Right lobe of liver (tissue), 6 donors: ENCODE results near the gene IL1R1. TPM values are rescaled to one million over a fixed set of nuclear protein-coding genes. Genes with fewer than 3 reads are reported as not detected.

Experiments
- ATAC-seq, 4 donors: fragments of 200-7000 bp; cut with Tn5 transposase; one replicate each; pipeline ENCODE4 v1.9.1; 2020; ENCODE audit warnings: mild to moderate bottlenecking in 4 of 4, moderate library complexity in 4 of 4
- DNase-seq, 3 donors: peaks; one replicate each; pipeline ENCODE4 v3.0.0-alpha.2; 2020
- H3K27ac ChIP-seq, 3 donors: fragments of 200-600 bp; one replicate each; pipeline ENCODE4 v1.8.0; 2022
- H3K27me3 ChIP-seq, 2 donors: fragments of 200-600 bp; one replicate each; pipeline ENCODE4 v1.8.0; 2022
- H3K36me3 ChIP-seq, 4 donors: fragments of 200-600 bp; sonication (generic) in 1 of 4; one replicate each; pipeline versions ENCODE4 v1.5.1 to v1.8.0; 2017 to 2022; ENCODE audit warnings: control low read depth in 1 of 4
- H3K4me1 ChIP-seq, 4 donors: fragments of 200-600 bp; sonication (generic) in 1 of 4; one replicate each; pipeline versions ENCODE4 v1.5.1 to v1.8.0; 2017 to 2022; ENCODE audit warnings: control low read depth in 1 of 4
- H3K4me3 ChIP-seq, 3 donors: fragments of 200-600 bp; one replicate each; pipeline ENCODE4 v1.8.0; 2022
- H3K9me3 ChIP-seq, 4 donors: fragments of 200-600 bp; sonication (generic) in 1 of 4; one replicate each; pipeline versions ENCODE4 v1.5.1 to v1.8.0; 2017 to 2022; ENCODE audit warnings: control low read depth in 1 of 4
- POLR2A ChIP-seq: fragments of 450-650 bp; IDR thresholded peaks from one replicate; pipeline ENCODE4 v1.6.1; 2017; ENCODE audit warnings: antibody characterized with exemption, mild to moderate bottlenecking
- WGBS: methylation state at CpG from one replicate; pipeline ENCODE4 v1.1.6; 2018; ENCODE audit warnings: low coverage, low lambda C conversion rate; ENCODE audit not compliant: insufficient coverage; ENCODE audit errors: missing lambda C conversion rate; 5-methylcytosine and 5-hydroxymethylcytosine counted together
- intact Hi-C, 2 donors: fragments of 100-400 bp; cut with DNase I; formaldehyde crosslinking; loops; one replicate each; pipeline versions ENCODE4 v1.11.2 to v1.14.1; 2022
- total RNA-seq, 6 experiments: library from RNA; depleted of rRNA in 2 of 6; stranded (reverse); fragments of >200 nt in 2 of 6; fragmentation: NEBNext Ultra II Directional in 3 of 6; extraction: Animal tissue kit (Norgen Biotek cat#: 25700) in 3 of 6; gene quantifications; one replicate each; pipeline versions ENCODE4 v1.1.0 to v1.2.4, GENCODE V29; 2016 to 2023
- TF ChIP-seq, protein P1 (sequence below), 4 donors: fragments of 200-600 bp in 3 of 4; fragments of 450-650 bp in 1 of 4; IDR thresholded peaks; one replicate each; pipeline versions ENCODE4 v1.5.1 to v1.8.0; 2016 to 2022; ENCODE audit warnings: antibody characterized with exemption in 4 of 4, mild to moderate bottlenecking in 2 of 4
- donor health status: DM: no; HTN: yes; CAD: no.
- donor health status: DM: no; HTN: no; CAD: no.
- donor health status: DM: no; HTN: no; CAD: no.
- donor health status: DM: no; HTN: yes; CAD: no.
- donor health status: DM: no; HTN: yes; CAD: no.

The IL1R1 gene
- total RNA-seq, 6 experiments from 2014 or later: 40.8 to 67.6 (median 52.2) TPM

DNA sequence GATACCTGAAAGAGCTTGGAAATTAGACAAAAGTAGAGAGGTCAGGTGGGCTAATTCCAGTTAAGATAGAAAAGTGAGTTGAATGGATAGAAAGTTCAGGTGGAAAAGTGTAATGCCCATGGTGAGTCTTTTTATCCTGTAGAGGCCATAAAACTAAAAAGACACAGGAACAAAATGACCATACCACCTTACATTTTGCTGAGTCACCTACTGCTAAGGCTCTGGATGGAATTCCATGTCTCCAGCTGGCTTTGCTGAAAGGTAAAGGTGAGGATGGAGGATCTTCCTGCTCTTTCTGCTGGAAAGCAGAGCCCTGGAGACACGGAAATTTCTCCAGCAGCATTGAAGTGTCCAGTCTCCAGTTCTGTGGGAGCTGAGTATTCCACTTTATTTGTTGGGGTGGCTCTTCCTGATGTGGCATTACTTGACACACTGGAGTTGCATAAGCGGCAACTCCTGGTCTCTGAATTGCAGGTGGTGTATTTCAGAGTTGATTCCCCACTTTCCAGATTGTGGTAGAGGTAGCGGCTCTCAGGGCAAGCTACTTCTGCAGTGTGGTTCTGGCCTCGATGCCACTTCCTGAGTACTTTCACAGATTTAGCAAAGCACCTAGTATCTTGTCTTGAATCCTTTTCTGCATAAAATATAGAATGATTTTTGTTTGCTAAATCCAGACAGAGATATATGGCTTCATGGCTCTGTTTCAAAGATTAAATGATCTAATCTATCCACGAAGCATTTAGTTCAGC is 55.0 kb downstream of the IL1R1 start:
- intact Hi-C loops: no loop called here
- no peak overlapping the region for H3K4me3 ChIP-seq
- H3K4me1 ChIP-seq: peaks cover 0 to 15% (median 0%) of the 10 kb centered on the region in 4 donors
- TF ChIP-seq, protein P1, sequence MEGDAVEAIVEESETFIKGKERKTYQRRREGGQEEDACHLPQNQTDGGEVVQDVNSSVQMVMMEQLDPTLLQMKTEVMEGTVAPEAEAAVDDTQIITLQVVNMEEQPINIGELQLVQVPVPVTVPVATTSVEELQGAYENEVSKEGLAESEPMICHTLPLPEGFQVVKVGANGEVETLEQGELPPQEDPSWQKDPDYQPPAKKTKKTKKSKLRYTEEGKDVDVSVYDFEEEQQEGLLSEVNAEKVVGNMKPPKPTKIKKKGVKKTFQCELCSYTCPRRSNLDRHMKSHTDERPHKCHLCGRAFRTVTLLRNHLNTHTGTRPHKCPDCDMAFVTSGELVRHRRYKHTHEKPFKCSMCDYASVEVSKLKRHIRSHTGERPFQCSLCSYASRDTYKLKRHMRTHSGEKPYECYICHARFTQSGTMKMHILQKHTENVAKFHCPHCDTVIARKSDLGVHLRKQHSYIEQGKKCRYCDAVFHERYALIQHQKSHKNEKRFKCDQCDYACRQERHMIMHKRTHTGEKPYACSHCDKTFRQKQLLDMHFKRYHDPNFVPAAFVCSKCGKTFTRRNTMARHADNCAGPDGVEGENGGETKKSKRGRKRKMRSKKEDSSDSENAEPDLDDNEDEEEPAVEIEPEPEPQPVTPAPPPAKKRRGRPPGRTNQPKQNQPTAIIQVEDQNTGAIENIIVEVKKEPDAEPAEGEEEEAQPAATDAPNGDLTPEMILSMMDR (IDR thresholded peaks at IDR 0.05): no peak
- no peak for TF ChIP-seq POLR2A
- DNase-seq (no peak), ATAC-seq (no peak)
- no peaks in the 10 kb centered on the region for H3K27me3 ChIP-seq
- no peaks in the 10 kb centered on the region for H3K9me3 ChIP-seq
- no peaks in the 10 kb centered on the region for H3K36me3 ChIP-seq
- 60% methylated on average over 4 of the region's 5 CpGs for WGBS
- H3K27ac ChIP-seq: no peak overlapping the region

DNA sequence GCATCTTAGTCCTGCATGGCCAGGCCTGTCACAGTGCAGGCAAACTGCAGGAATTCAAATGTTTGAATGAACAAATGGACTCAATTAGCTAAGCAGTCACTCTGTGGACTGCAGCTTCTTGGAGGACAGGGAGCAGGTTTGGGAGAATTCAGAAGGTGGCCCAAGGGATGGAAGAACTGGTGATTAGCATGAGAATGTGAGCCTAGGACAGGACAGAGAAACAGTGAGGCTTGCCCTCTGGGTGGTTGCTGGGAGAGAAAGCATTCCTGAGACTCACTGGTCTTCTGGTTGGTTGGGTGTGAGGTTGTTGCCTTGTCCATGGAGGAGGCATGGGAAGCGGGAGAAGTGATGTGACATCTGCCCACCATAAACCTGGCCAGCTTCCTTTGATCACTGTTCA is 58.0 kb downstream of the IL1R1 start:
- TF ChIP-seq, protein P1 (IDR thresholded peaks at IDR 0.05): no peak
- no peak for TF ChIP-seq POLR2A
- ATAC-seq: no peak
- Histone ChIP-seq H3K9me3 (no peaks in the 10 kb centered on the region), H3K4me1 (peaks cover 0 to 3% (median 0%) of the 10 kb centered on the region in 4 donors), H3K4me3 (no peak overlapping the region), H3K27ac (no peak overlapping the region), H3K27me3 (no peaks in the 10 kb centered on the region), H3K36me3 (no peaks in the 10 kb centered on the region)
- DNase-seq: no peak
- intact Hi-C loops: no loop called here
- no CpG with 5 or more reads among the region's 1 CpG for WGBS

DNA sequence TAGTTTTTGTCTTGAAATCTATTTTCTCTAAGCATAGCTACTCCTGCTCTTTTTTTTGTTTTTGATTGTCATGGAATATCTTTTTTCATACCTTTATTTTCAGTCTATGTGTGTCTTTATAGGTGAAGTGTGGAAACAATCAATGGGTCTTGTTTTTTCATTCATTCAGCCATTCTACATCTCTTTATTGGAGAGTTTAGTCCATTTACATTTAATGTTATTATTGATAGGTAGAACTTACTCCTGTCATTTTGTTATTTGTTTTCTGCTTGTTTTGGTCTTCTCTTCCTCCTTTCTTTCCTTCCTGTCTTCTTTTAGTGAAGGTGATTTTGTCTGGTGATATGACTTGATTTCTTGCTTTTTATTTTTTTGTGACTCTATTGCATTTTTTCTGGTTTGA is 62.1 kb downstream of the IL1R1 start:
- Histone ChIP-seq H3K27ac (no peak overlapping the region), H3K9me3 (no peaks in the 10 kb centered on the region), H3K27me3 (no peaks in the 10 kb centered on the region), H3K36me3 (no peaks in the 10 kb centered on the region), H3K4me3 (no peak overlapping the region), H3K4me1 (peaks cover 0 to 23% (median 10%) of the 10 kb centered on the region in 4 donors)
- ATAC-seq: no peak
- no peak for DNase-seq
- intact Hi-C loops: no loop called here
- no peak for TF ChIP-seq POLR2A
- TF ChIP-seq, protein P1 (IDR thresholded peaks at IDR 0.05): no peak

DNA sequence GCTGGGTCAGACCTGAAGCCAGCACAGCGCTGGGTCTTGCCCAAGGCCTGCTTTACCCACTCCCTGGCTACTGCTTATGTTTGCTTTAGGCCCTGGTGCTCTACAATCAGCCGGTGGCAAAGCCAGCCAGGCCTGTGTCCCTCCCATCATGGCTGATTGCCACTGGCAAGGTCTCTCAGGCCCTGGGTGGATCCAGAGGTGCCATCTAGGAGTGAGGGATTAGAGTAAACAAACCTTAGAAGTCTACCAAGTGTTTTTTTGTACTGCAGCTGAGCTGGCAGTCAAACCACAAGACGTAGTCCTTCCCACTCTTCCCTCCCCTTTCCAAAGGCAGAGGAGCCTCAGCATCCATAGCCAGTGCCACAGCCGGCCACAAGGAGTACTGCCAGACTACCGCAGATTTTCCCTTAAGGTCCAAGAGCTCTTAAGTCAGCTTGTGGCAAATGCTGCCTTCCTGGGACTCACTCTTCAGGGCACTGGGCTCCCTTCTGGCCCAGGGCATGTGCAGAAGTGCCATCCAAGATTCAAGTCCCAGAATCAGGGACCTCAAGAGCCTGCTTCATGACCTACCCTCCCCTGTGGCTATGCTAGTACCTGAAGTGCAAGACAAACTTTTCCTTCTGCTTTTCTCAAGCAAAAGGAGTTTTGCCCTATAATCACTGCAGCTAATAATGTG is 64.3 kb downstream of the IL1R1 start:
- TF ChIP-seq, protein P1 (IDR thresholded peaks at IDR 0.05): no peak
- no peak for TF ChIP-seq POLR2A
- DNase-seq: peak; percentile 84 to 96 (median 94)
- intact Hi-C loops: no loop called here
- no peaks in the 10 kb centered on the region for H3K9me3 ChIP-seq
- peaks cover 0 to 23% (median 10%) of the 10 kb centered on the region in 4 donors for H3K4me1 ChIP-seq
- H3K27ac ChIP-seq: peak overlapping the region in 2 of 3 donors; percentile 39 to 61
- WGBS: 62% methylated on average over 4 of the region's 5 CpGs
- ATAC-seq: peak; percentile 97 to 99 (median 98)
- H3K36me3 ChIP-seq: no peaks in the 10 kb centered on the region
- H3K27me3 ChIP-seq: no peaks in the 10 kb centered on the region
- H3K4me3 ChIP-seq: no peak overlapping the region
